ENCODE measurements around the gene UCP2.

Gene UCP2

GRCh38 chr11:73951797-73952196 lies 30.8 kb downstream of the UCP2 start:
- H3K4me1 ChIP-seq (ENCODE audit: control insufficient read depth, insufficient read depth, low read length), result no peaks in the 10 kb centered on the region
- H3K9me3 ChIP-seq (ENCODE audit: control insufficient read depth, insufficient read depth, low read length), result no peaks in the 10 kb centered on the region
- no peaks in the 10 kb centered on the region for H3K27me3 ChIP-seq (ENCODE audit: control insufficient read depth, insufficient read depth, low read length)
- H3K36me3 ChIP-seq (ENCODE audit: control insufficient read depth, insufficient read depth, low read length), result no peaks in the 10 kb centered on the region
- WGBS (ENCODE audit: insufficient coverage, insufficient read length), result no CpG with 5 or more reads among the region's 7 CpGs
- DNase-seq (ENCODE audit: low read depth, low spot score), result no peak
- H3K4me3 ChIP-seq (ENCODE audit: low read length), result no peak overlapping the region
- H3K27ac ChIP-seq (ENCODE audit: low read length), result no peak overlapping the region

DNA sequence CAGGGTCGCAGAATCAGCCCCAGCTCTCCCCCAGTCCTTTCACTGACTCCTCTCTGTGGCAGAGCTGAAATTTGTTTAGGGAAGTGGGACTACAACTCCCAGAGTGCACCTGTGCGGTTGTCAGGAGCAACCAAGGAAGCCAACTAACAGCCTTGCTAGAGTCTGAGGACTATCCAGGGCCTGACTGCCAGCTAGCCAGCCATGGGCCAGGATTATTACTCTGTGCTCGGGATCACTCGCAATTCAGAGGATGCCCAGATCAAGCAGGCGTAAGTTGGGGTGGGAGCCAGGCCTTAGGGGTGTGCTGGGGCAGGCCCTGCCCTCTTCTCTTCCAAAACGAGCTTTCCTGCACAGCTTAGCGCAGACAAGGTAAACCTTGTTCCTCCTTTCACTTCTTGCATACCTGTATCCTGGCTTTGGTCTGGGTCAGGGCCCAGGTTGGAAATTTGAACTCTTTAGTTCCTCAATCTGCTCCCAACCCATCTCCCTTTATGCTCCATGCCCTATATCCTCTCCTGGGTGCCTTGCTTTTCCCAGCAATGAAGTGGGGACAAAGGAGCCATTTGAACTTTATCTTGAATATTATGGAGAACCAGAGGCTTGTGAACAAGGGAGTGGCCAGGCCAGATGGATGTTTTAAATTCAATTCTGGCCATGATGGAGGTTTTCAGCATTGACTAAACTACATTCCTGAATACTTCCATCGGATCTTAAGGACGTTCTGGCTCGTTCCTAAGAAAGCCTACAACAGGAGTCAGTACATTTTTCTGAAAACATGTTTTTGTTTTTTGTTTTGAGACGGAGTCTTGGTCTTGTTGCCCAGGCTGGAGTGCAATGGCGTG lies 31.6 kb downstream of the UCP2 start, which contains the start of gene DNAJB13:
TSS of gene DNAJB13 (plus strand) at position 158 of the 842 bp plus-strand sequence. CDS start at position 202, 44 bp downstream.
- DNase-seq (ENCODE audit: low read depth, low spot score), result peak; percentile 50
- H3K4me1 ChIP-seq (ENCODE audit: control insufficient read depth, insufficient read depth, low read length), result no peaks in the 10 kb centered on the region
- no CpG with 5 or more reads among the region's 12 CpGs for WGBS (ENCODE audit: insufficient coverage, insufficient read length)

GRCh38 chr11:73949912-73950311 lies 32.7 kb downstream of the UCP2 start:
- Histone ChIP-seq H3K4me3 (ENCODE audit: low read length) (no peak overlapping the region), H3K36me3 (ENCODE audit: control insufficient read depth, insufficient read depth, low read length) (no peaks in the 10 kb centered on the region), H3K27me3 (ENCODE audit: control insufficient read depth, insufficient read depth, low read length) (no peaks in the 10 kb centered on the region), H3K4me1 (ENCODE audit: control insufficient read depth, insufficient read depth, low read length) (no peaks in the 10 kb centered on the region), H3K27ac (ENCODE audit: low read length) (no peak overlapping the region), H3K9me3 (ENCODE audit: control insufficient read depth, insufficient read depth, low read length) (no peaks in the 10 kb centered on the region)
- WGBS (ENCODE audit: insufficient coverage, insufficient read length), result no CpG with 5 or more reads among the region's 5 CpGs
- no peak for DNase-seq (ENCODE audit: low read depth, low spot score)

More for the DNA sequence above, 31.6 kb downstream of the UCP2 start, which contains the start of gene DNAJB13:
- no peak within 1 kb of the TSS for H3K27ac ChIP-seq (ENCODE audit: low read length)
- H3K4me3 ChIP-seq (ENCODE audit: low read length), result no peak within 1 kb of the TSS
- H3K27me3 ChIP-seq (ENCODE audit: control insufficient read depth, insufficient read depth, low read length), result no peaks in the 10 kb centered on the region
- no peaks in the 10 kb centered on the region for H3K9me3 ChIP-seq (ENCODE audit: control insufficient read depth, insufficient read depth, low read length)
- no peaks in the 10 kb centered on the region for H3K36me3 ChIP-seq (ENCODE audit: control insufficient read depth, insufficient read depth, low read length)

DNA sequence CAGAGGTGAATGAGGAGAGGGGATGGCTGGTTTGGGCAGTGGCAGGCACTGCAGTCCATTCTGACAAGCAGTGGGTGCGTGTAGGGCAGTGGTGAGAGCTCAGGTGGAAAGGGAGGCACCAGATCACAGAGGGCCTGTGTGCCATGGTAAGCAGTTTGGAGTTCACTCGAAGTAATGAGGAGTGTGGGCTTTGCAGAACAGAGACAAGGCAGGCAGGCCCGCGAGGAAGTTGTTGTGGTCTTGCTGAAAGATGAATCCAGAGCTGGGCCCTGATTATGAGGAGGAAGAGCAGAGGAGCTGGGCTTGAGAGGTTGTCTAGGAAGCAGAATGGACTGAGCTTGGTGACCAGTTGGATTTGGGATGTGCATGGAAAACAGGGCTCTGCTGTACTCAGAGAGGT lies 33.4 kb downstream of the UCP2 start:
- no peaks in the 10 kb centered on the region for H3K9me3 ChIP-seq (ENCODE audit: control insufficient read depth, insufficient read depth, low read length)
- DNase-seq (ENCODE audit: low read depth, low spot score), result no peak
- H3K4me3 ChIP-seq (ENCODE audit: low read length), result no peak overlapping the region
- no peaks in the 10 kb centered on the region for H3K27me3 ChIP-seq (ENCODE audit: control insufficient read depth, insufficient read depth, low read length)
- H3K27ac ChIP-seq (ENCODE audit: low read length), result no peak overlapping the region
- WGBS (ENCODE audit: insufficient coverage, insufficient read length), result no CpG with 5 or more reads among the region's 4 CpGs
- no peaks in the 10 kb centered on the region for H3K4me1 ChIP-seq (ENCODE audit: control insufficient read depth, insufficient read depth, low read length)
- H3K36me3 ChIP-seq (ENCODE audit: control insufficient read depth, insufficient read depth, low read length), result no peaks in the 10 kb centered on the region

DNA sequence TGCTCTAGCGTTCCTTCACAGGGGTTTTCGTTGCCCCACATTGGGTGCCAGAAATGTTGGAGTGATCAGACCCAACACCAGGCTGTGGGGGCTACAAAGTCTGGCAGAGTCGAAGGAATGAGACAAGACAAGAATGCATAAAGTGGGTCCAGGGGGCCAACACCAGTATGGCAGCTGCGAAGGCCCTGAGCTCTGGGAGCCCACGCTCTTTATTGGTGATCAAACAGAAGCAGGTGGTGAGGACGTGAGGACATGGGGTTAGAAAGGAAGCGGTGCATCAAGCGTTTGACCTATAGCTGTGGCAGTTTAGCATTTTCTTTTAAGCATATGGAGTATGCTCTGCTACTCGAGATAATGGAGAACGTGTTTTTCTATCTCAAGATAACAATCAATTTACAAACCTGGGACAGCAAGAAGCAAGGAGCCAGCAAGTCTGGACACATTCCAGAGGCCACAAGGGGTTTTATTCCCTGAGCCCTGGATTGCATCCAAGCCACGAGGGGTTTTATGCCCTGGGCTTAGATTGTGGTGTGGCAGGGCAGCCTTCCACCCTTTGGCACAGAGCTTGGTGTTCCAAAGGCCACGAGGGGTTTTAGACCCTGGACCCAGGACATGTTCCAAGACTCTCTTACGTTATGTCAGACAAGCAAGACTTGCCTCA lies 35.7 kb downstream of the UCP2 start:
- Histone ChIP-seq H3K9me3 (ENCODE audit: control insufficient read depth, insufficient read depth, low read length) (no peaks in the 10 kb centered on the region), H3K36me3 (ENCODE audit: control insufficient read depth, insufficient read depth, low read length) (no peaks in the 10 kb centered on the region), H3K4me3 (ENCODE audit: low read length) (no peak overlapping the region), H3K4me1 (ENCODE audit: control insufficient read depth, insufficient read depth, low read length) (no peaks in the 10 kb centered on the region), H3K27ac (ENCODE audit: low read length) (no peak overlapping the region), H3K27me3 (ENCODE audit: control insufficient read depth, insufficient read depth, low read length) (no peaks in the 10 kb centered on the region)
- no CpG with 5 or more reads among the region's 13 CpGs for WGBS (ENCODE audit: insufficient coverage, insufficient read length)
- no peak for DNase-seq (ENCODE audit: low read depth, low spot score)

DNA sequence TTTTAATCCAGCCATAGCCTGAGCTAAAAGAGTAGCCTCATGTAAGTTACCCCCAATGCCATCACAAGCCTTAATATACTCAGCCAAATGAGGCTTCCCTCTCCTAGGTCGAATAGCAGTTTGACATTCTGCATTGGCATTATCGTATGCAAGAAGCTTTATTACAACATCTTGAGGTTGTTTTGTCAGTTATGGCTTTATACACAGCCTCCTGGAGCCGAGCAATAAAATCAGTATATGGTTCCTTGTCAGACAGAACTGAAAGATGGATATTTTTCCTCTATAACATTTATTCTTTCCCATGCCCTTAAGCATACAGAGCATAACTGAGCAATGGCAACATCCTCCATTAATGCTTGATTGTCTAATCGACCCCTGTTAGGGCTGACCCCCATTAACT lies 37.2 kb downstream of the UCP2 start:
- Histone ChIP-seq H3K4me1 (ENCODE audit: control insufficient read depth, insufficient read depth, low read length) (no peaks in the 10 kb centered on the region), H3K27me3 (ENCODE audit: control insufficient read depth, insufficient read depth, low read length) (no peaks in the 10 kb centered on the region), H3K27ac (ENCODE audit: low read length) (no peak overlapping the region), H3K4me3 (ENCODE audit: low read length) (no peak overlapping the region), H3K36me3 (ENCODE audit: control insufficient read depth, insufficient read depth, low read length) (no peaks in the 10 kb centered on the region), H3K9me3 (ENCODE audit: control insufficient read depth, insufficient read depth, low read length) (no peaks in the 10 kb centered on the region)
- DNase-seq (ENCODE audit: low read depth, low spot score), result no peak
- WGBS (ENCODE audit: insufficient coverage, insufficient read length), result no CpG with 5 or more reads among the region's 4 CpGs

DNA sequence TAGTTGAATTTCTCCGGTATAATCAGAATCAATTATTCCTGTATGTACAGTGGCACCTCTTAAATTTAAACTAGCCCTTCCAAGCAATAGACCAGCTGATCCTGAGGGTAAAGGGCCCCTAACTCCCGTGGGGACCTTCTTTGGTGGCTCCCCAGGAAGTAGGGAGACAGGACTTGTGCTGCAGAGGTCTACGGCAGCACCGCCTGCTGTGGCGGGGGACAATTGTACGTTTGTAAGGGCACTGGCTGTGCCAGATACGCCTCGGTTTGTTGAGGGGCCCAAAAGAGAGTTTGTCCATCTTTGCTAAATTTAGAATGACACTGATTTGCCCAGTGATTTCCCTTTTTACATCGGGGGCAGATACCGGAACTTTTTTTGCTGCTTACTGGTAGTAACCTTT lies 37.7 kb downstream of the UCP2 start:
- Histone ChIP-seq H3K4me1 (ENCODE audit: control insufficient read depth, insufficient read depth, low read length) (no peaks in the 10 kb centered on the region), H3K4me3 (ENCODE audit: low read length) (no peak overlapping the region), H3K27me3 (ENCODE audit: control insufficient read depth, insufficient read depth, low read length) (no peaks in the 10 kb centered on the region), H3K9me3 (ENCODE audit: control insufficient read depth, insufficient read depth, low read length) (no peaks in the 10 kb centered on the region), H3K27ac (ENCODE audit: low read length) (no peak overlapping the region), H3K36me3 (ENCODE audit: control insufficient read depth, insufficient read depth, low read length) (no peaks in the 10 kb centered on the region)
- no CpG with 5 or more reads among the region's 10 CpGs for WGBS (ENCODE audit: insufficient coverage, insufficient read length)
- DNase-seq (ENCODE audit: low read depth, low spot score), result no peak

- Histone ChIP-seq H3K4me1 (ENCODE audit: control insufficient read depth, insufficient read depth, low read length) (no peaks in the 10 kb centered on the region), H3K9me3 (ENCODE audit: control insufficient read depth, insufficient read depth, low read length) (no peaks in the 10 kb centered on the region), H3K36me3 (ENCODE audit: control insufficient read depth, insufficient read depth, low read length) (no peaks in the 10 kb centered on the region), H3K27ac (ENCODE audit: low read length) (no peak overlapping the region), H3K27me3 (ENCODE audit: control insufficient read depth, insufficient read depth, low read length) (no peaks in the 10 kb centered on the region), H3K4me3 (ENCODE audit: low read length) (no peak overlapping the region)
- no peak for DNase-seq (ENCODE audit: low read depth, low spot score)
- no CpG with 5 or more reads among the region's 6 CpGs for WGBS (ENCODE audit: insufficient coverage, insufficient read length)
These were observed 38.6 kb downstream of the UCP2 start for GRCh38 chr11:73944085-73944484.

DNA sequence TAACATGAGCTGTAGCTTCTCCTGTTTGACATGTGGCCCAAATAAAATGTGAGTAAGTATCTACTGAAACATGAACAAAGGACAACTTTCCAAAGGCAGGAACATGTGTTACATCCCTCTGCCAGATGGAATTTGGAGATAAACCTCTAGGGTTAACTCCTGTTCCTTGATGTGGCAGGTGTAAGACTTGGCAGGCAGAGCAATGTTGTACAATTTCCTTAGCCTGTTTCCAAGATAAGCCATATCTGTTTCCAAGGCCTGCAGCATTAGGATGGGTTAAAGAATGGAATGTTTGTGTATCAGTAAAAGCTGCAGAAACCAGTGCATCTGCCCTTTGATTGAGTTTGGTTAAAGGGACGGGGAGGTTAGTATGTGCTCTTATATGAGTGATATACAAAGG lies 40.6 kb downstream of the UCP2 start:
- WGBS (ENCODE audit: insufficient coverage, insufficient read length), result no CpG with 5 or more reads among the region's 1 CpG
- Histone ChIP-seq H3K27me3 (ENCODE audit: control insufficient read depth, insufficient read depth, low read length) (no peaks in the 10 kb centered on the region), H3K36me3 (ENCODE audit: control insufficient read depth, insufficient read depth, low read length) (no peaks in the 10 kb centered on the region), H3K4me3 (ENCODE audit: low read length) (no peak overlapping the region), H3K9me3 (ENCODE audit: control insufficient read depth, insufficient read depth, low read length) (no peaks in the 10 kb centered on the region), H3K27ac (ENCODE audit: low read length) (no peak overlapping the region), H3K4me1 (ENCODE audit: control insufficient read depth, insufficient read depth, low read length) (no peaks in the 10 kb centered on the region)
- DNase-seq (ENCODE audit: low read depth, low spot score), result no peak

- Histone ChIP-seq H3K4me1 (ENCODE audit: control insufficient read depth, insufficient read depth, low read length) (no peaks in the 10 kb centered on the region), H3K36me3 (ENCODE audit: control insufficient read depth, insufficient read depth, low read length) (no peaks in the 10 kb centered on the region), H3K4me3 (ENCODE audit: low read length) (no peak overlapping the region), H3K27me3 (ENCODE audit: control insufficient read depth, insufficient read depth, low read length) (no peaks in the 10 kb centered on the region), H3K27ac (ENCODE audit: low read length) (no peak overlapping the region), H3K9me3 (ENCODE audit: control insufficient read depth, insufficient read depth, low read length) (no peaks in the 10 kb centered on the region)
- no peak for DNase-seq (ENCODE audit: low read depth, low spot score)
- no CpG with 5 or more reads among the region's 9 CpGs for WGBS (ENCODE audit: insufficient coverage, insufficient read length)
These were observed 41.7 kb downstream of the UCP2 start for GRCh38 chr11:73940801-73941570.
